Measurements from ENCODE around the gene MTCL1. TPM values are rescaled to one million over a fixed set of nuclear protein-coding genes. Genes with fewer than 3 reads are reported as not detected.

The MTCL1 gene
- total RNA-seq (2022), result 26.4 and 28.3 TPM in 2 replicates
- Bru-seq, nascent RNA, result percentile 61 among the genes with signal in this experiment
- BruChase-seq, experiment 1, labeled RNA remaining after a 2-hour chase, result percentile 65 among the genes with signal in this experiment
- percentile 63 among the genes with signal in this experiment for BruChase-seq, experiment 2, labeled RNA remaining after a 6-hour chase
- long read RNA-seq, partial matches to known transcripts, result 12 of 17 reads
- long read RNA-seq, other reads (novel, unspliced or antisense), result 4 of 17 reads

GRCh38 chr18:8705238-8705960, at the start of gene MTCL1:
TSS of gene MTCL1 (plus strand) at chr18:8705556. CDS start at chr18:8705661, 105 bp downstream.
- ChIA-PET CTCF (interaction anchor here (1.0 to 1.9 kb wide), 2 partner anchors 9 to 283 kb away, joined by 3 to 9 read pairs; no protein-coding TSS in a partner anchor), POLR2A (interaction anchor here (0.8 kb wide), 1 partner anchor 71 kb away, joined by 3 read pairs; no protein-coding TSS in a partner anchor)
- no peak for TF ChIP-seq CTCF (IDR thresholded peaks at IDR 0.05; ENCODE audit: insufficient read depth in 1 of 2, low read depth in 1 of 2, low read length in 1 of 2, severe bottlenecking in 1 of 2, unreplicated experiment in 1 of 2)
- Histone ChIP-seq H3K36me3 (ENCODE audit: control insufficient read depth, insufficient read depth, low read length) (no peaks in the 10 kb centered on the region), H3K4me3 (ENCODE audit: low read depth, low read length) (peak within 1 kb of the TSS; percentile 86), H3K4me1 (peaks cover 17% of the 10 kb centered on the region), H3K9me3 (no peaks in the 10 kb centered on the region), H3K27me3 (replicated peaks; ENCODE audit: control insufficient read depth, insufficient read depth, low read length) (no peaks in the 10 kb centered on the region)
- Mint-ChIP-seq H3K27ac (ENCODE audit: unreplicated experiment) (peak within 1 kb of the TSS; percentile 26), H3K9me3 (ENCODE audit: unreplicated experiment) (no peaks in the 10 kb centered on the region), H3K27me3 (ENCODE audit: insufficient read depth, unreplicated experiment) (peaks cover 2% of the 10 kb centered on the region), H3K4me1 (ENCODE audit: low read depth, unreplicated experiment) (peaks cover 16% of the 10 kb centered on the region), H3K4me3 (ENCODE audit: unreplicated experiment) (peak within 1 kb of the TSS; percentile 89), H3K36me3 (ENCODE audit: insufficient read depth, unreplicated experiment) (peaks cover 8% of the 10 kb centered on the region)
- intact Hi-C loops (cut with micrococcal nuclease; ENCODE audit: unreplicated experiment), result loop anchor here (5.0 to 10.0 kb wide), 2 partner anchors 97 to 189 kb away; no protein-coding TSS in a partner anchor
- DNase-seq, result peak; percentile 46 to 67
- no TSS peak for BruUV-seq (replicated peaks)

- ChIA-PET CTCF (no interaction called here), POLR2A (no interaction called here)
- Mint-ChIP-seq H3K9me3 (ENCODE audit: unreplicated experiment) (no peaks in the 10 kb centered on the region), H3K36me3 (ENCODE audit: insufficient read depth, unreplicated experiment) (no peaks in the 10 kb centered on the region), H3K4me1 (ENCODE audit: low read depth, unreplicated experiment) (peaks cover 7% of the 10 kb centered on the region), H3K4me3 (ENCODE audit: unreplicated experiment) (no peak overlapping the region), H3K27ac (ENCODE audit: unreplicated experiment) (no peak overlapping the region), H3K27me3 (ENCODE audit: insufficient read depth, unreplicated experiment) (no peaks in the 10 kb centered on the region)
- no peaks in the 10 kb centered on the region for H3K27me3 ChIP-seq (replicated peaks; ENCODE audit: control insufficient read depth, insufficient read depth, low read length)
- no TSS peak for BruUV-seq (replicated peaks)
- no peak overlapping the region for H3K4me3 ChIP-seq (ENCODE audit: low read depth, low read length)
- H3K36me3 ChIP-seq (ENCODE audit: control insufficient read depth, insufficient read depth, low read length), result no peaks in the 10 kb centered on the region
- TF ChIP-seq CTCF (IDR thresholded peaks at IDR 0.05; ENCODE audit: insufficient read depth in 1 of 2, low read depth in 1 of 2, low read length in 1 of 2, severe bottlenecking in 1 of 2, unreplicated experiment in 1 of 2), result no peak
- intact Hi-C loops (cut with micrococcal nuclease; ENCODE audit: unreplicated experiment), result no loop called here
- no peak for DNase-seq
- H3K4me1 ChIP-seq, result no peaks in the 10 kb centered on the region
- H3K9me3 ChIP-seq, result no peaks in the 10 kb centered on the region
These were observed 49.1 kb upstream of the MTCL1 start for GRCh38 chr18:8656232-8656631.

- Mint-ChIP-seq H3K27me3 (ENCODE audit: insufficient read depth, unreplicated experiment) (no peaks in the 10 kb centered on the region), H3K27ac (ENCODE audit: unreplicated experiment) (no peak overlapping the region), H3K36me3 (ENCODE audit: insufficient read depth, unreplicated experiment) (no peaks in the 10 kb centered on the region), H3K9me3 (ENCODE audit: unreplicated experiment) (no peaks in the 10 kb centered on the region), H3K4me3 (ENCODE audit: unreplicated experiment) (no peak overlapping the region), H3K4me1 (ENCODE audit: low read depth, unreplicated experiment) (peaks cover 7% of the 10 kb centered on the region)
- H3K4me3 ChIP-seq (ENCODE audit: low read depth, low read length), result no peak overlapping the region
- no peaks in the 10 kb centered on the region for H3K36me3 ChIP-seq (ENCODE audit: control insufficient read depth, insufficient read depth, low read length)
- no peaks in the 10 kb centered on the region for H3K4me1 ChIP-seq
- TF ChIP-seq CTCF (IDR thresholded peaks at IDR 0.05; ENCODE audit: insufficient read depth in 1 of 2, low read depth in 1 of 2, low read length in 1 of 2, severe bottlenecking in 1 of 2, unreplicated experiment in 1 of 2), result no peak
- no peaks in the 10 kb centered on the region for H3K9me3 ChIP-seq
- POLR2A ChIA-PET, result no interaction called here
- CTCF ChIA-PET, result interaction anchor here (0.5 to 0.8 kb wide), 2 partner anchors 37 to 58 kb away, joined by 3 read pairs; no protein-coding TSS in a partner anchor
- intact Hi-C loops (cut with micrococcal nuclease; ENCODE audit: unreplicated experiment), result no loop called here
- no peaks in the 10 kb centered on the region for H3K27me3 ChIP-seq (replicated peaks; ENCODE audit: control insufficient read depth, insufficient read depth, low read length)
- DNase-seq, result no peak
- BruUV-seq (replicated peaks), result no TSS peak
These were observed 48.1 kb upstream of the MTCL1 start for GRCh38 chr18:8657050-8657820.
